GM10847 (cell line): ENCODE measurements around the gene ARF3.

ENCODE experiments used
- POLR2A ChIP-seq: IDR thresholded peaks from 2 replicates; pipeline ENCODE4 v1.6.1; 2011; ENCODE audit not compliant: insufficient read length; ENCODE audit errors: extremely low read depth

The ARF3 gene

GRCh38 chr12:48973941-48974673, 16.8 kb upstream of the ARF3 start:
- no peak for TF ChIP-seq POLR2A

DNA sequence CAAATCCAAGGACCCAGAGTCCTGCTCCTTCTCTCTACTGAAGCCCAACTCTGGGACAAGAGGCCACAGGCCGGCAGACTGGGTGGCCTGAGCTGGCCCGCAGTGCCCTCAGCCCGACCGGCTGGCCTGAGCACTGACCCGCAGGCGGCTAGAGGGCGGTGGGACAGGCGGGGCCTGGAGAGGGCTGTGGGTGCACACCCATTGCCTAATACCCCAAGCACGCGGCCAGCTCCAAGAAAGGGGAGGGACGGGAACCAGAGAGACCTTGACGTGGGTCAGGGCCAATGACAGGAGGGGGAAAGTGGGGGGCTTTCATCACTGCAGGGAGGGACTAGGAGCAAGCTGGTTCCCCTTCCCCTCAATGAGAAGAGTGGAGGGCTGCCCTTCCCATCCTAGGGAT, 16.2 kb upstream of the ARF3 start:
- no peak for TF ChIP-seq POLR2A

GRCh38 chr12:48972952-48973483, 15.7 kb upstream of the ARF3 start:
- no peak for TF ChIP-seq POLR2A

DNA sequence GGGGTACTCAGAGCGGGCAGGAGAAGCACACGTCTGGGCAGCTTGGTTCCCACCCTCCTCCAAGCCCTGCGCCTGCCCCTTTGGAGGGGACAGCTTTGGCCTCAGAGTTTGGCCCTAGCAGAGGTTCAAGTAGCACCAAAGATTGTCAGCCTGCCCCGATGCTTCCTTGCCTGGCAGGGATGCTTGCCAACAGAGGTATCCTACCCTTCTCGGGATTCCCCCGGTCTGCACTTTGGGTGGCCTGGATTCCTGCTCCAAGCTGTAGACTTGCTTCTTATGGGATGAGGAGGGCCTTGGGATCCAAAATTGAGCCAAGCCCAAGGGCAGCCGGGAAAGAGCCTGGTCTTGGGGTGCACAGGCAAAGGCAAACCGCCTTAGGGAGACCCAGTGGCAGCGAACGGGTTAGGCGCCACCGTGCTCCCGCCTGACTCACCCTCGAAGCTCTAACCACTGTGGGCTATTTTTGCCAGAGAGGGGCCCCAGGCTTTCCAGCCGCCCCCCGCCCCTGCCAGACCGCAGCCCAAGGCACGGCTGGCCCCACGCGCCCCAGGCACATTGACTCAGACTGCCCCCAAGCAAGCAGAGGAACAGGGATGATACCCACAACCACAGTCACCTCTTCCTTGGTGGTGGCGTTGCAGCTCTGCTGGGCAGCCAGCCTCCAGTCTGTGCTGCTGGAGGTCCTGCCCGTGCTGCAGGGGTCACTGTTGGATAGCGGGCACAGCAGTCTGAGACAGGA, 15.1 kb upstream of the ARF3 start:
- TF ChIP-seq POLR2A, result no peak

- no peak for TF ChIP-seq POLR2A
Observed at GRCh38 chr12:48970702-48971334, 13.5 kb upstream of the ARF3 start.

DNA sequence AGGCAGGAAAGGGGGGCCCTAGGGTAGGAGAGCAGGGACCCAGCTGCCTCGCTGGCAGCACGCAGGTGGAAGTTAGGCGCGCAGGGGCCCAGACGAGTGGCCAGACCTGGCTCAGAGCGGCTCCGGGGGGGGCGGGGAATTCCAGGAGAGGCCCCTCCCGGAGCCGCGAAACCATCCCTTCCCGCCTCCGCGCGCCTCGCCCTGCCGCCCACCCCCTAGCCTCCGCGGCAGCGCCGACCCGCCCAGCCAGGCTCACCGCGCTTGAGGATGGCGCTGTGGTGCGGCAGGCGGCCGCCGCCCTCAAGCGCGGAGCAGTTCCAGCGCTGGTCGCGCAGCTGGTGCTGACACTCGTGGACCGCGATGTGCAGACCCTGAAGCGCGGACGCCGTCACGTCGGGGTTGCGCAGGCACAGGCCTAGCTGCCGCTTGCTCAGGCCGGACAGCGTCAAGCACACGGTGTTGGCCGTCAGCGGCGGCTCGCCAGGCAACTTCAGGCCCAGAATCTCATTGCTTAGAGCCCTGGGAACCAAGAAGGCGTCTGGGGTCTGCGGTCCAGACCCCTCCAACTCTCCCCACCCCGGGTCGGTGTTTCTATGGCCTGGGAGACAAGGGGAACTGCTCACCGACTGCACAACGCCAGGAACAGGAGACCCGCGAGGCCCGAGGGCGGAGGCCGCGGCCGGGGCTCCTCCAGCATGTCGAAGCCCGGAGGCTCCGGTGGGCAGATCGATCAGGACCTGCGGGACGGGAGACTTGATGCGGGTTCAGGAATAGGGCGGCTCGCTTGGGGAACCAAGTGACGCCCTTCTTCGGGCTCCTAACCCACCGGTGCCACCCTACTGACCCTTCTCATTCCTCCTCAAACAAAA, 12.8 kb upstream of the ARF3 start:
- no peak for TF ChIP-seq POLR2A

DNA sequence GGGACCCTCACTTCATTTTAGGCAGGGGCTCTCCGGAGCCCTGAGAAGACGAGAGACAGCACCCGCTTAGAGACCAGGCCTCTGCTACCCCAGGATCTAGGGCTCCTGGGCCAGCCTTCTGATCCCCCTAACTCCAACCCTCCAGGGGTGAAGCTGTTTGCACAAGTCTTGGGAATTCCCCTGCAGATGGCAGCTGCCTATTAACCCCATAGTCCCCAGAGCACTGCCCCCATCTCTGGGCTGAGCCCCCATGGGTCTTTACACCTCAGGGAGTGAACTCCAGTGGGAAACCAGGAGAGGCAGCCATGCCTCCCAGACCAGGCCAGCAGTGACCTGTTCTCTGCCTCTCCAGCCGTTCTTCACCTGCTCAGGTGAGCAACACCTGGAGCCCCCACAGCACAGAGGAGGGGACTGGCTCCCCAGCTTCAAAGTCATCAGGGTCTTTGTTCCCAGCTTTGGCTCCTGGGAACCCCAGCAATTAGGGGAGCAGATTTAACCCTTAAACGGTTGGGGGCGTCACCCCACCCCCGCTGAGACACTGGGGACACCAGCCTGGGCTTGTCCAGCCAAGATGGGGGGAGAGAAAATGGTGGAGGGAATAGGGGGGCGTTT, 12.0 kb upstream of the ARF3 start:
- TF ChIP-seq POLR2A, result no peak

GRCh38 chr12:48968467-48968866, 11.2 kb upstream of the ARF3 start:
- no peak for TF ChIP-seq POLR2A

- TF ChIP-seq POLR2A, result no peak
Observed at GRCh38 chr12:48967991-48968390, 10.7 kb upstream of the ARF3 start.

DNA sequence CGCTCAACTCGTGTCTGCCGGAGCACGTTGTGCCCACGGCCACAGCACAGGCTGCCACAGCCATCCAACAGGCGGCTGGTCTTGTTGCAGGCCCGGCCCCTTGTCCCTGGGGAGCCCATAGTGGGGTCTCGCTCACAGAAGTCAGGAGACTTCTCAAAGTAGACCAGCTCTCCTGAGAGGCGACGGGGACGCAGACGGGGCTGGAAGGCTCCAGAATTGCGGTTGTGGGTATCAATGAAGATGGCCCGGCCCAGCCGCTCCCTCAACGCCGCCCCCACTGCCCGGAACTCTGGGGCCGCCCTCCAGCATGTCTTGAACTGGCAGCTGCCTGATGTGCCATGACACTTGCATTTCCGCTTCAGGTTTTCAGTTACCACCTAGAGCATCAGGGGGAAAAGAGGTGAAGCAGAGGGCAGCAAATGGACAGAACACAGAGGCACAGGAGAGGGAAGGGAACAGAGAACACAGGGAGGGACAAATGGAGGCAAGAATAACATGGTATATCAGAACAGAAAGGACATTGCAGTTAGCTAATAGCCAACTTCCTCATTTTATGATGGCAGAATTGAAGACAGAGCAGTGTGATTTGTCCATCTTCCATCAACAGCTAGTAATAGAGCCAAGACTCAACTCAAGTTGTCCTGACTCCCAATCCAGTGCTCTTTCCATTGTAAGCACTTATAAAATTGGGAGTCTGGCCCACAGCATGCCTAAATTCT, 9.0 kb upstream of the ARF3 start:
- TF ChIP-seq POLR2A, result no peak

DNA sequence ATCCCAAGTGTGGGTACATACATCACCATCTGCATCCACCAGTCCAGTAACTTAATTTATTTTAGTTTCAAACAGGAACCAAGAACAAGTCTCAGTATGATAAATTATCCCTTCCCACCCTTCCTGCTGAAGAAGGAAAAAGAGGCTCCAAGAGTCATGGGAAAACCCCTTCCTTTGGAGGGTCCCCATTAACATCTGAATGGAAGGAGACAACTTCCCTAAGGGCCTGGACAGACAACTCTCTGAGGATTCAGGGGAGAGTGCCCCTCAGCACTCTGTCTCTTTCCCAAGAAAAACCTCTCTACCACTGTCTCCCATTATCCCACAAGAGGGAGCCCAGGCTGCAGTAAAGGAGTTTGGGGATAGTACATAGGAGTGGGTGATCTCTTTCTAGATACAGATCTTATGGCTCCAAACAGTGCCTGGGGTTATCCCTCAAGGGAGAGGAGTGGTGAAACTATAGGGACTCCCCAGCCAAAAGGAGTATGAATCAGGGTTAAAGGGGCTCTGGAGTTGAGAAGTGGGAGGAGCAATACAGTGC, 8.1 kb upstream of the ARF3 start:
- TF ChIP-seq POLR2A, result no peak

- TF ChIP-seq POLR2A, result no peak
Observed at GRCh38 chr12:48961801-48962200, 4.5 kb upstream of the ARF3 start.

DNA sequence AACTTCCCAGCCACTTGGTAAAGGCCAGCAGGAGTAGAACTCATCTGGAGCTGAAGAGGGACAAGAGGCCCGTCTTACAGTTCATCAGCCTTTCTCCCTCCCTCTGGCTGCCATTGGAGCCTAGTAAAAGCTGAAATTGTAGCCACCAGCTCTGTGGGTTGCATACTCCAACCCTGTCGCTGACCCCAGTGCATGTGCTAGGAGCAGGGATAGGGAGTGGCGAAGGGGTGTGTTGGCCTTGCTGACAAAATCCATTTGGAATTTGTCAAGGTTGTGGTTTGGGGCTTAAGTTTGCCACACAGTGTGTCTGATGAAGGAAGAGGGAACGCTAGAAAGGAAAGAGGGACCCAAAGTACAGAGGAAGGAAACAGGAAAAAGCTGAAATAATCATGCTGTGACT, 4.0 kb upstream of the ARF3 start:
- TF ChIP-seq POLR2A, result no peak

DNA sequence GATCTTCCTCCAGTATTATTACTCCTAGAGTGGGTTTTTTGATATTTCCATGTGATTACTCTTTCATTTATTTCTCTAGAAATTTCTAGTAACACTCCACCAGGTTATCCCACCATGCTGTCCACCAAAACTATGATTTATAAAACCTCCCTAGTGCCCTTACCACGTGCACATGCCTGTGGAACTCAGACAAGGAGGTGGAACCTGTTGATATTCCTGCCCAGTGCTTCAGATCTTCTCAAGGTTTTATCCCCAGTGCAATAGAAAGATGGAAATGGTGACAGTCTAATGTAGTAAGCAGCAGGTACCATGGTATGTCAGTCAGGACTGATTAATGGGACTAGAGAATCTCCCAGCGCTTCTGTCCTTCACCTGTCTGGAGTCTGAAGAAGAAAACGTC, 3.5 kb upstream of the ARF3 start:
- TF ChIP-seq POLR2A, result no peak
